Thyroid gland (tissue), 4 donors: ENCODE measurements around the gene ANKS1A.

Experiments
- POLR2A ChIP-seq, 2 donors: fragments of 450-650 bp; IDR thresholded peaks; one replicate each; pipeline ENCODE4 v1.6.1; 2017; ENCODE audit warnings: antibody characterized with exemption in 2 of 2, mild to moderate bottlenecking in 2 of 2, moderate library complexity in 1 of 2
- TF ChIP-seq, protein P1 (sequence below), 6 experiments: fragments of 200-600 bp in 3 of 6; fragments of 450-650 bp in 3 of 6; sonication (generic) in 3 of 6; IDR thresholded peaks; one replicate each; pipeline ENCODE4 v1.5.1; 2016 to 2019; ENCODE audit warnings: antibody characterized with exemption in 6 of 6, mild to moderate bottlenecking in 2 of 6, inconsistent platforms in 1 of 6, moderate library complexity in 1 of 6

- TF ChIP-seq POLR2A (IDR thresholded peaks at IDR 0.05) = no peak
- TF ChIP-seq, protein P1, sequence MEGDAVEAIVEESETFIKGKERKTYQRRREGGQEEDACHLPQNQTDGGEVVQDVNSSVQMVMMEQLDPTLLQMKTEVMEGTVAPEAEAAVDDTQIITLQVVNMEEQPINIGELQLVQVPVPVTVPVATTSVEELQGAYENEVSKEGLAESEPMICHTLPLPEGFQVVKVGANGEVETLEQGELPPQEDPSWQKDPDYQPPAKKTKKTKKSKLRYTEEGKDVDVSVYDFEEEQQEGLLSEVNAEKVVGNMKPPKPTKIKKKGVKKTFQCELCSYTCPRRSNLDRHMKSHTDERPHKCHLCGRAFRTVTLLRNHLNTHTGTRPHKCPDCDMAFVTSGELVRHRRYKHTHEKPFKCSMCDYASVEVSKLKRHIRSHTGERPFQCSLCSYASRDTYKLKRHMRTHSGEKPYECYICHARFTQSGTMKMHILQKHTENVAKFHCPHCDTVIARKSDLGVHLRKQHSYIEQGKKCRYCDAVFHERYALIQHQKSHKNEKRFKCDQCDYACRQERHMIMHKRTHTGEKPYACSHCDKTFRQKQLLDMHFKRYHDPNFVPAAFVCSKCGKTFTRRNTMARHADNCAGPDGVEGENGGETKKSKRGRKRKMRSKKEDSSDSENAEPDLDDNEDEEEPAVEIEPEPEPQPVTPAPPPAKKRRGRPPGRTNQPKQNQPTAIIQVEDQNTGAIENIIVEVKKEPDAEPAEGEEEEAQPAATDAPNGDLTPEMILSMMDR (IDR thresholded peaks at IDR 0.05) = no peak
Observed at GRCh38 chr6:35088281-35089215, 199.5 kb downstream of the ANKS1A start.
